Ishikawa (cell line): ENCODE results near the gene CEP128.

ENCODE experiments used
- CEBPB ChIP-seq: IDR thresholded peaks from 2 replicates; pipeline ENCODE4 v1.6.1; 2012
- EP300 ChIP-seq: IDR thresholded peaks from 2 replicates; pipeline ENCODE4 v1.6.1; 2012; ENCODE audit warnings: borderline replicate concordance
- FOXM1 ChIP-seq: IDR thresholded peaks from 2 replicates; pipeline ENCODE4 v1.6.1; 2012; ENCODE audit warnings: low read depth, borderline replicate concordance
- MAX ChIP-seq: IDR thresholded peaks from 2 replicates; pipeline ENCODE4 v1.6.1; 2012
- TAF1 ChIP-seq: IDR thresholded peaks from 2 replicates; pipeline ENCODE4 v1.6.1; 2012; ENCODE audit warnings: low read depth, mild to moderate bottlenecking
- TCF12 ChIP-seq: IDR thresholded peaks from 2 replicates; pipeline ENCODE4 v1.6.1; 2012; ENCODE audit warnings: low read depth
- YY1 ChIP-seq: IDR thresholded peaks from 2 replicates; pipeline ENCODE4 v1.6.1; 2012; ENCODE audit warnings: low read depth
- TF ChIP-seq, protein P1 (sequence below): IDR thresholded peaks from 2 replicates; pipeline ENCODE4 v1.6.1; 2012; ENCODE audit warnings: low read depth, mild to moderate bottlenecking

GRCh38 chr14:80954687-80955299 is 13.3 kb upstream of the CEP128 start:
- TF ChIP-seq EP300 (no peak), MAX (peak; percentile 59; the same call in 1 of the 2 replicates), TCF12 (no peak), TAF1 (no peak), CEBPB (no peak), YY1 (no peak), FOXM1 (no peak)
- TF ChIP-seq, protein P1, sequence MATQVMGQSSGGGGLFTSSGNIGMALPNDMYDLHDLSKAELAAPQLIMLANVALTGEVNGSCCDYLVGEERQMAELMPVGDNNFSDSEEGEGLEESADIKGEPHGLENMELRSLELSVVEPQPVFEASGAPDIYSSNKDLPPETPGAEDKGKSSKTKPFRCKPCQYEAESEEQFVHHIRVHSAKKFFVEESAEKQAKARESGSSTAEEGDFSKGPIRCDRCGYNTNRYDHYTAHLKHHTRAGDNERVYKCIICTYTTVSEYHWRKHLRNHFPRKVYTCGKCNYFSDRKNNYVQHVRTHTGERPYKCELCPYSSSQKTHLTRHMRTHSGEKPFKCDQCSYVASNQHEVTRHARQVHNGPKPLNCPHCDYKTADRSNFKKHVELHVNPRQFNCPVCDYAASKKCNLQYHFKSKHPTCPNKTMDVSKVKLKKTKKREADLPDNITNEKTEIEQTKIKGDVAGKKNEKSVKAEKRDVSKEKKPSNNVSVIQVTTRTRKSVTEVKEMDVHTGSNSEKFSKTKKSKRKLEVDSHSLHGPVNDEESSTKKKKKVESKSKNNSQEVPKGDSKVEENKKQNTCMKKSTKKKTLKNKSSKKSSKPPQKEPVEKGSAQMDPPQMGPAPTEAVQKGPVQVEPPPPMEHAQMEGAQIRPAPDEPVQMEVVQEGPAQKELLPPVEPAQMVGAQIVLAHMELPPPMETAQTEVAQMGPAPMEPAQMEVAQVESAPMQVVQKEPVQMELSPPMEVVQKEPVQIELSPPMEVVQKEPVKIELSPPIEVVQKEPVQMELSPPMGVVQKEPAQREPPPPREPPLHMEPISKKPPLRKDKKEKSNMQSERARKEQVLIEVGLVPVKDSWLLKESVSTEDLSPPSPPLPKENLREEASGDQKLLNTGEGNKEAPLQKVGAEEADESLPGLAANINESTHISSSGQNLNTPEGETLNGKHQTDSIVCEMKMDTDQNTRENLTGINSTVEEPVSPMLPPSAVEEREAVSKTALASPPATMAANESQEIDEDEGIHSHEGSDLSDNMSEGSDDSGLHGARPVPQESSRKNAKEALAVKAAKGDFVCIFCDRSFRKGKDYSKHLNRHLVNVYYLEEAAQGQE, result no peak
